Skeletal muscle satellite cell (primary cell): Measurements from ENCODE around the gene MTFR2.

Experiments used
- H3K27me3 ChIP-seq: 2 replicates; pipeline ENCODE4 v1.7.0; 2013; ENCODE audit warnings: low read length; ENCODE audit not compliant: control insufficient read depth, insufficient read depth
- H3K36me3 ChIP-seq: 2 replicates; pipeline ENCODE4 v1.7.0; 2013; ENCODE audit warnings: mild to moderate bottlenecking, control low read depth, low read length; ENCODE audit not compliant: insufficient read depth
- H3K4me1 ChIP-seq: 2 replicates; pipeline ENCODE4 v1.7.0; 2013; ENCODE audit warnings: low read length; ENCODE audit not compliant: control insufficient read depth, insufficient read depth
- H3K4me2 ChIP-seq: 2 replicates; pipeline ENCODE4 v1.7.0; 2013; ENCODE audit warnings: mild to moderate bottlenecking, low read length
- H3K4me3 ChIP-seq: 2 replicates; pipeline ENCODE4 v1.7.0; 2013; ENCODE audit warnings: low read length
- H3K9ac ChIP-seq: 2 replicates; pipeline ENCODE4 v1.7.0; 2013; ENCODE audit warnings: mild to moderate bottlenecking, low read depth, low read length, moderate library complexity
- H3K9me3 ChIP-seq: replicated peaks from 2 replicates; pipeline ENCODE4 v1.7.0; 2013; ENCODE audit warnings: mild to moderate bottlenecking, control low read depth, low read length

MTFR2 gene

GRCh38 chr6:136265101-136265500, 15.0 kb upstream of the MTFR2 start:
- Histone ChIP-seq H3K4me2 (no peak overlapping the region), H3K4me1 (no peaks in the 10 kb centered on the region), H3K9me3 (no peaks in the 10 kb centered on the region), H3K36me3 (peaks cover 93% of the 10 kb centered on the region), H3K27me3 (no peaks in the 10 kb centered on the region), H3K4me3 (no peak overlapping the region), H3K9ac (no peak overlapping the region)

GRCh38 chr6:136262940-136263339, 12.8 kb upstream of the MTFR2 start:
- H3K9me3 ChIP-seq = no peaks in the 10 kb centered on the region
- no peaks in the 10 kb centered on the region for H3K27me3 ChIP-seq
- H3K4me1 ChIP-seq = no peaks in the 10 kb centered on the region
- no peak overlapping the region for H3K9ac ChIP-seq
- H3K4me2 ChIP-seq = no peak overlapping the region
- peaks cover 90% of the 10 kb centered on the region for H3K36me3 ChIP-seq
- H3K4me3 ChIP-seq = no peak overlapping the region

- no peak overlapping the region for H3K4me2 ChIP-seq
- no peaks in the 10 kb centered on the region for H3K27me3 ChIP-seq
- H3K9ac ChIP-seq = no peak overlapping the region
- peaks cover 7% of the 10 kb centered on the region for H3K4me1 ChIP-seq
- no peaks in the 10 kb centered on the region for H3K9me3 ChIP-seq
- H3K4me3 ChIP-seq = no peak overlapping the region
- peaks cover 30% of the 10 kb centered on the region for H3K36me3 ChIP-seq
These were observed 4.8 kb upstream of the MTFR2 start for GRCh38 chr6:136254851-136255466.

- H3K27me3 ChIP-seq = no peaks in the 10 kb centered on the region
- H3K4me1 ChIP-seq = peaks cover 14% of the 10 kb centered on the region
- no peaks in the 10 kb centered on the region for H3K9me3 ChIP-seq
- peaks cover 19% of the 10 kb centered on the region for H3K36me3 ChIP-seq
- no peak overlapping the region for H3K4me3 ChIP-seq
- H3K4me2 ChIP-seq = no peak overlapping the region
- no peak overlapping the region for H3K9ac ChIP-seq
These were observed 3.6 kb upstream of the MTFR2 start for GRCh38 chr6:136253734-136254133.

GRCh38 chr6:136252441-136252840, 2.3 kb upstream of the MTFR2 start:
- H3K4me2 ChIP-seq = no peak overlapping the region
- no peak overlapping the region for H3K4me3 ChIP-seq
- H3K27me3 ChIP-seq = no peaks in the 10 kb centered on the region
- no peak overlapping the region for H3K9ac ChIP-seq
- H3K36me3 ChIP-seq = peaks cover 8% of the 10 kb centered on the region
- H3K9me3 ChIP-seq = no peaks in the 10 kb centered on the region
- H3K4me1 ChIP-seq = peaks cover 14% of the 10 kb centered on the region

GRCh38 chr6:136251394-136251793, 1.3 kb upstream of the MTFR2 start:
- Histone ChIP-seq H3K9me3 (no peaks in the 10 kb centered on the region), H3K36me3 (no peaks in the 10 kb centered on the region), H3K4me3 (no peak overlapping the region), H3K4me2 (peak overlapping the region; percentile 91), H3K9ac (no peak overlapping the region), H3K4me1 (peaks cover 14% of the 10 kb centered on the region), H3K27me3 (no peaks in the 10 kb centered on the region)

GRCh38 chr6:136250686-136251008, 536 bp upstream of the MTFR2 start:
- Histone ChIP-seq H3K4me3 (peak overlapping the region; percentile 82), H3K27me3 (no peaks in the 10 kb centered on the region), H3K36me3 (no peaks in the 10 kb centered on the region), H3K9me3 (no peaks in the 10 kb centered on the region), H3K4me1 (peaks cover 14% of the 10 kb centered on the region), H3K9ac (peak overlapping the region; percentile 73), H3K4me2 (peak overlapping the region; percentile 91)

- H3K4me1 ChIP-seq = peaks cover 14% of the 10 kb centered on the region
- no peaks in the 10 kb centered on the region for H3K36me3 ChIP-seq
- H3K4me3 ChIP-seq = peak overlapping the region; percentile 82
- no peaks in the 10 kb centered on the region for H3K27me3 ChIP-seq
- peak overlapping the region; percentile 64 for H3K9ac ChIP-seq
- H3K4me2 ChIP-seq = peak overlapping the region; percentile 85
- no peaks in the 10 kb centered on the region for H3K9me3 ChIP-seq
These were observed 775 bp downstream of the MTFR2 start for GRCh38 chr6:136249336-136249735.

- no peaks in the 10 kb centered on the region for H3K27me3 ChIP-seq
- H3K4me2 ChIP-seq = no peak overlapping the region
- no peaks in the 10 kb centered on the region for H3K36me3 ChIP-seq
- no peak overlapping the region for H3K4me3 ChIP-seq
- no peak overlapping the region for H3K9ac ChIP-seq
- no peaks in the 10 kb centered on the region for H3K9me3 ChIP-seq
- H3K4me1 ChIP-seq = peaks cover 3% of the 10 kb centered on the region
These were observed 6.0 kb downstream of the MTFR2 start for GRCh38 chr6:136244061-136244616.

GRCh38 chr6:136236466-136237293, 13.4 kb downstream of the MTFR2 start:
- Histone ChIP-seq H3K36me3 (no peaks in the 10 kb centered on the region), H3K4me1 (peaks cover 5% of the 10 kb centered on the region)

GRCh38 chr6:136235233-136235564, 14.9 kb downstream of the MTFR2 start:
- H3K9me3 ChIP-seq = no peaks in the 10 kb centered on the region
- H3K4me3 ChIP-seq = no peak overlapping the region
- H3K4me2 ChIP-seq = no peak overlapping the region
- no peaks in the 10 kb centered on the region for H3K27me3 ChIP-seq
- H3K4me1 ChIP-seq = peaks cover 5% of the 10 kb centered on the region
- no peak overlapping the region for H3K9ac ChIP-seq
- no peaks in the 10 kb centered on the region for H3K36me3 ChIP-seq

More at GRCh38 chr6:136236466-136237293, 13.4 kb downstream of the MTFR2 start:
- Histone ChIP-seq H3K9me3 (no peaks in the 10 kb centered on the region), H3K4me2 (no peak overlapping the region), H3K9ac (no peak overlapping the region), H3K4me3 (no peak overlapping the region), H3K27me3 (no peaks in the 10 kb centered on the region)

- Histone ChIP-seq H3K36me3 (no peaks in the 10 kb centered on the region), H3K9me3 (no peaks in the 10 kb centered on the region), H3K4me3 (no peak overlapping the region), H3K27me3 (no peaks in the 10 kb centered on the region), H3K4me2 (no peak overlapping the region), H3K9ac (no peak overlapping the region), H3K4me1 (peaks cover 5% of the 10 kb centered on the region)
These were observed 17.4 kb downstream of the MTFR2 start for GRCh38 chr6:136232701-136233100.
